ENCODE data around the gene WFDC6. TPM values are rescaled to one million over a fixed set of nuclear protein-coding genes. Genes with fewer than 3 reads are reported as not detected.

Gene WFDC6
- total RNA-seq, 1 donor from 2014 or later: not detected

Small RNAs within 50 kb of the gene (small RNA-seq; reads per million reads assigned to genes)
- gene AL031663.1 (not detected), gene HSPD1P21 (not detected), gene RNA5SP485 (not detected)

Other genes starting within 250 kb of the WFDC6 start
- gene RBPJL, start 232.6 kb downstream of the WFDC6 start, total RNA-seq: not detected
- gene MATN4, start 231.2 kb downstream of the WFDC6 start, total RNA-seq: 0.52 TPM
- 4.2 TPM for gene SDC4, start 191.1 kb downstream of the WFDC6 start, total RNA-seq
- 13.6 TPM for gene SYS1, start 176.3 kb downstream of the WFDC6 start, total RNA-seq
- not detected for gene TP53TG5, start 161.2 kb downstream of the WFDC6 start, total RNA-seq
- gene DBNDD2, start 131.2 kb downstream of the WFDC6 start, total RNA-seq: 3.7 TPM
- gene PIGT, start 123.3 kb downstream of the WFDC6 start, total RNA-seq: 16.2 TPM
- not detected for gene WFDC2, start 69.7 kb downstream of the WFDC6 start, total RNA-seq
- not detected for gene SPINT3, start 23.9 kb downstream of the WFDC6 start, total RNA-seq
- gene EPPIN, start 7.9 kb upstream of the WFDC6 start, total RNA-seq: not detected
- gene WFDC8, start 39.8 kb upstream of the WFDC6 start, total RNA-seq: not detected
- not detected for gene WFDC10A, start 90.3 kb upstream of the WFDC6 start, total RNA-seq
- gene WFDC9, start 91.8 kb upstream of the WFDC6 start, total RNA-seq: not detected
- not detected for gene WFDC11, start 130.8 kb upstream of the WFDC6 start, total RNA-seq
- not detected for gene WFDC13, start 162.6 kb upstream of the WFDC6 start, total RNA-seq
- not detected for gene WFDC10B, start 165.5 kb upstream of the WFDC6 start, total RNA-seq
- not detected for gene SPINT4, start 182.9 kb upstream of the WFDC6 start, total RNA-seq

All from skeletal muscle tissue (tissue), 2 donors.